SK-N-SH (cell line): ENCODE results near the gene NDUFAF8. TPM values are rescaled to one million over a fixed set of nuclear protein-coding genes. Genes with fewer than 3 reads are reported as not detected.

Experiments
- CTCF ChIA-PET: fragments of 300-600, 350-600 bp; formaldehyde crosslinking; extraction: SDS; loops from one replicate; lab custom pipeline; 2021; lab: Yijun Ruan, JAX
- POLR2A ChIA-PET: fragments of 350-600 bp; sonication (Branson Sonifier 250); formaldehyde crosslinking; extraction: SDS; loops from one replicate; lab custom pipeline; 2020; ENCODE audit warnings: antibody characterized with exemption, inconsistent platforms; lab: Yijun Ruan, JAX
- DNase-seq: peaks from one replicate; pipeline ENCODE4 v3.0.0; 2012
- H2AFZ ChIP-seq: fragments of 200-600 bp; sonication (generic); 2 replicates; pipeline ENCODE4 v1.8.1; 2016; ENCODE audit warnings: antibody characterized with exemption, mild to moderate bottlenecking, low read depth
- H3F3A ChIP-seq: fragments of 200-600 bp; sonication (generic); replicated peaks from 2 replicates; pipeline ENCODE3; 2016; ENCODE audit warnings: antibody characterized with exemption, mild to moderate bottlenecking; ENCODE audit not compliant: insufficient read depth
- H3K27ac ChIP-seq, 2 experiments: fragments of 200-500 bp in 1 of 2; fragments of 200-600 bp in 1 of 2; sonication (Bioruptor generic) in 1 of 2; sonication (generic), shearing (Covaris generic) in 1 of 2; 2 replicates each; pipeline versions ENCODE4 v1.5.1 to v1.6.1; 2014 to 2016; ENCODE audit warnings: low read depth in 2 of 2, inconsistent platforms in 1 of 2, low read length in 1 of 2, mild to moderate bottlenecking in 1 of 2, mixed read lengths in 1 of 2
- H3K27me3 ChIP-seq: fragments of 200-600 bp; sonication (generic), shearing (Covaris generic); 2 replicates; pipeline ENCODE4 v1.6.1; 2016; ENCODE audit warnings: mixed run types; ENCODE audit not compliant: insufficient read depth
- H3K36me3 ChIP-seq, 2 experiments: fragments of 200-500 bp in 1 of 2; fragments of 200-600 bp in 1 of 2; sonication (Bioruptor generic) in 1 of 2; sonication (generic) in 1 of 2; replicated peaks in 1 of 2; 2 replicates each; pipeline versions ENCODE3 to v1.5.1; 2014 to 2016; ENCODE audit warnings: low read length in 1 of 2, mild to moderate bottlenecking in 1 of 2; ENCODE audit not compliant: insufficient read depth in 2 of 2, control insufficient read depth in 1 of 2
- H3K4me1 ChIP-seq, 2 experiments: fragments of 200-500 bp in 1 of 2; fragments of 200-600 bp in 1 of 2; sonication (Bioruptor generic) in 1 of 2; sonication (generic), shearing (Covaris generic) in 1 of 2; 2 replicates each; pipeline versions ENCODE4 v1.5.1 to v1.6.1; 2014 to 2016; ENCODE audit warnings: low read depth in 1 of 2, low read length in 1 of 2, mixed run types in 1 of 2; ENCODE audit not compliant: insufficient read depth in 2 of 2, control insufficient read depth in 1 of 2
- H3K4me2 ChIP-seq: fragments of 200-600 bp; sonication (generic), shearing (Covaris generic); 2 replicates; pipeline ENCODE4 v1.6.1; 2017; ENCODE audit warnings: mixed run types
- H3K4me3 ChIP-seq, 2 experiments: fragments of 200-500 bp in 1 of 2; fragments of 200-600 bp in 1 of 2; sonication (Bioruptor generic) in 1 of 2; sonication (generic), shearing (Covaris generic) in 1 of 2; 2 replicates each; pipeline versions ENCODE4 v1.5.1 to v1.8.1; 2014 to 2016; ENCODE audit warnings: low read depth in 2 of 2, inconsistent platforms in 1 of 2, low read length in 1 of 2, mild to moderate bottlenecking in 1 of 2, mixed read lengths in 1 of 2, moderate library complexity in 1 of 2
- H3K79me2 ChIP-seq: fragments of 200-600 bp; sonication (generic); 2 replicates; pipeline ENCODE4 v1.8.1; 2017; ENCODE audit warnings: mild to moderate bottlenecking; ENCODE audit not compliant: insufficient read depth
- H3K9ac ChIP-seq: fragments of 200-600 bp; sonication (generic); 2 replicates; pipeline ENCODE4 v1.6.1; 2017; ENCODE audit warnings: mixed run types
- H3K9me2 ChIP-seq: fragments of 200-600 bp; sonication (generic); 2 replicates; pipeline ENCODE4 v1.6.1; 2017; ENCODE audit warnings: mixed run types
- H3K9me3 ChIP-seq: fragments of 200-600 bp; sonication (generic); 2 replicates; pipeline ENCODE4 v1.6.1; 2017; ENCODE audit warnings: mixed run types, mild to moderate bottlenecking, moderate library complexity
- H4K20me1 ChIP-seq: fragments of 200-600 bp; sonication (generic); 2 replicates; pipeline ENCODE4 v1.6.1; 2017; ENCODE audit warnings: mild to moderate bottlenecking, mixed run types; ENCODE audit not compliant: insufficient read depth
- CTCF ChIP-seq: fragments of 200-600 bp; sonication (generic); IDR thresholded peaks from 2 replicates; pipeline ENCODE4 v1.6.1; 2017; ENCODE audit warnings: antibody characterized with exemption, mild to moderate bottlenecking, moderate library complexity
- FOSL2 ChIP-seq: IDR thresholded peaks from 2 replicates; pipeline ENCODE4 v1.4.0; 2012; ENCODE audit warnings: low read depth, mild to moderate bottlenecking, moderate library complexity, borderline replicate concordance
- FOXJ3 ChIP-seq: sonication (generic); formaldehyde crosslinking; IDR thresholded peaks from 2 replicates; pipeline ENCODE4 v1.5.1; 2020; ENCODE audit warnings: mild to moderate bottlenecking, missing genetic modification reagents
- RAD21 ChIP-seq: IDR thresholded peaks from 2 replicates; pipeline ENCODE4 v1.6.1; 2012; ENCODE audit warnings: mild to moderate bottlenecking, low read length
- SIN3A ChIP-seq: IDR thresholded peaks from 2 replicates; pipeline ENCODE4 v1.6.1; 2012; ENCODE audit warnings: low read depth, mild to moderate bottlenecking, low read length, moderate library complexity, borderline replicate concordance
- SMC3 ChIP-seq: IDR thresholded peaks from 2 replicates; pipeline ENCODE4 v1.6.1; 2012; ENCODE audit warnings: low read depth, low read length, improper control_type of control experiment
- TEAD4 ChIP-seq: IDR thresholded peaks from 2 replicates; pipeline ENCODE4 v1.4.0; 2012; ENCODE audit warnings: mild to moderate bottlenecking, borderline replicate concordance; ENCODE audit not compliant: insufficient read depth
- WGBS: methylation state at CpG from one replicate; pipeline ENCODE4 v1.1.6; 2017; ENCODE audit warnings: low lambda C conversion rate; 5-methylcytosine and 5-hydroxymethylcytosine counted together
- polyA plus RNA-seq, 3 experiments: library from polyadenylated mRNA; depleted of rRNA; stranded (reverse); fragments of >200 nt; gene quantifications; 2 replicates each; pipeline ENCODE4 v1.2.3, GENCODE V29; 2012

The NDUFAF8 gene
- polyA plus RNA-seq, 1 of the 3 experiments (the other 2 are of a cell fraction) = 229 TPM

GRCh38 chr17:81230043-81230820, 8.9 kb upstream of the NDUFAF8 start:
- Histone ChIP-seq H3K9me3 (no peaks in the 10 kb centered on the region), H3K27ac (no peak overlapping the region), H4K20me1 (no peaks in the 10 kb centered on the region), H3K4me2 (no peak overlapping the region), H3K9me2 (no peaks in the 10 kb centered on the region), H3K4me3 (no peak overlapping the region), H3K36me3 (peaks cover 0 to 46% of the 10 kb centered on the region in 2 experiments), H3K9ac (no peak overlapping the region), H2AFZ (no peak overlapping the region), H3K79me2 (no peaks in the 10 kb centered on the region), H3K27me3 (no peaks in the 10 kb centered on the region), H3F3A (peaks cover 13% of the 10 kb centered on the region), H3K4me1 (no peaks in the 10 kb centered on the region)
- peak; percentile 80 for DNase-seq
- ChIA-PET CTCF (interaction anchor here (0.8 to 4.4 kb wide), 6 partner anchors 9 to 128 kb away, joined by 3 to 23 read pairs (median 4); partner anchors contain the start of genes NDUFAF8 and TEPSIN), POLR2A (interaction anchor here (0.5 to 2.7 kb wide), 2 partner anchors 8 to 77 kb away, joined by 3 to 9 read pairs; partner anchors contain the start of genes NDUFAF8 and TEPSIN)
- WGBS = 92% methylated on average over 22 of the region's 26 CpGs
- no peak for TF ChIP-seq FOXJ3 (CRISPR knock-in tag)
- TF ChIP-seq TEAD4 = no peak
- TF ChIP-seq SMC3 = peak; percentile 12; the same call in 1 of the 2 replicates
- peak; percentile 32 for TF ChIP-seq RAD21
- TF ChIP-seq CTCF = peak; percentile 52

GRCh38 chr17:81231121-81231645, 7.9 kb upstream of the NDUFAF8 start:
- Histone ChIP-seq H3K27ac (no peak overlapping the region), H3K4me3 (no peak overlapping the region), H3F3A (peaks cover 4% of the 10 kb centered on the region), H4K20me1 (no peaks in the 10 kb centered on the region), H3K4me2 (no peak overlapping the region), H3K36me3 (peaks cover 0 to 46% of the 10 kb centered on the region in 2 experiments), H3K4me1 (no peaks in the 10 kb centered on the region), H3K9ac (no peak overlapping the region), H2AFZ (no peak overlapping the region), H3K27me3 (no peaks in the 10 kb centered on the region), H3K9me3 (no peaks in the 10 kb centered on the region), H3K9me2 (no peaks in the 10 kb centered on the region), H3K79me2 (peaks cover 4% of the 10 kb centered on the region; the same call in 1 of the 2 replicates)
- ChIA-PET CTCF (interaction anchor here (0.7 to 4.4 kb wide), 5 partner anchors 11 to 88 kb away, joined by 3 to 23 read pairs (median 3); no protein-coding TSS in a partner anchor), POLR2A (no interaction called here)
- TF ChIP-seq FOSL2 = no peak
- no peak for TF ChIP-seq RAD21
- no peak for TF ChIP-seq SIN3A
- WGBS = 92% methylated on average over 30 of the region's 31 CpGs
- DNase-seq = no peak
